HG03064 (cell line): Measurements from ENCODE around the gene HORMAD2.

Source experiments
- ATAC-seq: cut with Tn5 transposase; IDR thresholded peaks from one replicate; pipeline ENCODE4 v1.9.1; 2021; ENCODE audit warnings: low read depth; ENCODE audit not compliant: unreplicated experiment

The HORMAD2 gene, protein sequence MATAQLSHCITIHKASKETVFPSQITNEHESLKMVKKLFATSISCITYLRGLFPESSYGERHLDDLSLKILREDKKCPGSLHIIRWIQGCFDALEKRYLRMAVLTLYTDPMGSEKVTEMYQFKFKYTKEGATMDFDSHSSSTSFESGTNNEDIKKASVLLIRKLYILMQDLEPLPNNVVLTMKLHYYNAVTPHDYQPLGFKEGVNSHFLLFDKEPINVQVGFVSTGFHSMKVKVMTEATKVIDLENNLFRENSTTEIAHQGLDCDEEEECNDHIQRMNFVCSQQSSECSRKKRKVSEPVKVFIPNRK

GRCh38 chr22:30079952-30080533 lies at the start of gene HORMAD2:
Gene HORMAD2 (plus strand): TSS chr22:30080464. CDS start chr22:30093953, 13,489 bp downstream.
- no peak for ATAC-seq

DNA sequence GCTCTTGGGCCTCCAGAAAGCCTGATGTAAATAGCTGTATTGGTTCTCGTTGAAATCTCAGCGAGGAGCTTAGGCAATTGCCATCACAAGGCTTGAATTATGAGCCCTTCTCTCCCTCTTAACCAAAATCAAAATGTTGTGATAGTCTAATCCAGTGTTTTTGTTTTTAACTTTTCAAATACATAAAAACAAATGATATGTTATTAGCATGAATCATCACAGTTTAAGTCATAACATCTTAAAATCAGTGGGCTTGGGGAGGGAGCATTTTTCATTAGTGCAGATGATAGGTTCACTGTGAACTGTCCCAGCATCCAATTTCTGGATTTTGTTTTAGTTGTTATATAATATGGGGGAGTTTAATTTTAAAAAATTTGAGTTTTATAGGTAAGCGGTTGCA lies 48.9 kb upstream of the HORMAD2 start:
- no peak for ATAC-seq

- ATAC-seq, result no peak
Observed at GRCh38 chr22:30031764-30032455, 48.4 kb upstream of the HORMAD2 start.

DNA sequence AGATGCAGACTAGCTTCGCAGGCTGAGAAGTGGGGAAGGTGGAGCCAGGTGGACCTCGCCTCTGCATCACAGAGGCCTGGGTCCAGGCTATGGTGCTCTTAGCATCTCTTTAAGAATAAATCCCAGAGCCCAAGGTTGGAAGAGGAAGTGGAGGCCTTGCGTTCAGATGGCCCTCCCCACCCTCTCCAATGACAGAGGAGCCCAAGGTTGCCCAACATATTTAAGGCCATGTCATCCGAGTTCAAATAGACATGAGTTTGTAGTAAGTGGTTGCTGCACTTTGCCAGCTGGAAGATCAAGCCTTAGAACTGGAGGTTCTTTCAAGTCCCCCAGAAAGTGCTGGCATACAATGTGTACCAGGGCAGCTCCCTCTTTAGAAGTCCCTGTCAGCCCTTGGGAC lies 47.1 kb upstream of the HORMAD2 start:
- ATAC-seq, result no peak

- no peak for ATAC-seq
Observed at GRCh38 chr22:30033901-30034300, 46.4 kb upstream of the HORMAD2 start.

DNA sequence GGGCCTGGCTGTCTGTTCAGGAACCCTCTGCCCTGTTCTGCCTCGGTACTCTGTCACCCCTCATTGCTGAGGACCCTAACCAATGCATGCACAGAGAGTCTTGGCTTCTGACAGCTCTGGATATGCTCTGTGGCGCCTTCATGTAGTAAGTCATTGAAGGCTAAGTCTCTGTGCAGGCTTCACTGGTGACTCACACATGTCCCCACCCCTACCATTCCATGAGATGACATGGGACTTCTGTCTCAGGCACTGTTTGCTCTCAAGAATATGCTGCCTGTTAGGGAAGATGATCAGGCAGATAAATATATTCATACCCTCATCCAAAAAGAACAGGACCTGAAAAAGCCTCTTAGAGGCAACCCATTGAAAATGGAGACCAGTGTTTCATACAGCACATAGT lies 43.6 kb upstream of the HORMAD2 start:
- no peak for ATAC-seq

GRCh38 chr22:30038219-30038618 lies 42.0 kb upstream of the HORMAD2 start:
- ATAC-seq, result no peak

GRCh38 chr22:30040499-30041260 lies 39.6 kb upstream of the HORMAD2 start:
- no peak for ATAC-seq

DNA sequence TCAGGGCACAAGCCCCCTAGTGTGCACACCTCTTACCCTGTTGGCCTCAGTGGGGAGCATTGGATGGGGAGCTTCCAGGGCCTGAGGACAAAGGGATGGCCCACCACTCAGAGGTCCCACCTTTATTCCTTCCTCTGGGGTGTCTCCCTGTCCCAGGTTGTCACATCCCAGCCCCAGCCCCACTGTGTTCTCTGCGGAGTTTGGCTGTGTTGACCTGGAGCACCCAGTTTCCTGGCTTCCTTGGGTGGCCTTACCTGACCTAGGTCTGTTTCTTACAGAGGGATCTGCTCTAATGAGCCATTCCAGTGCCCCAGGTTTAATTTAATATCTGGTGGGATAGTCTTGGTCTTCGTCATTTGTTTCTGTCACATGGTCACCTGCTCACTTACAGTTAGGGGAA lies 38.8 kb upstream of the HORMAD2 start:
- no peak for ATAC-seq

GRCh38 chr22:30041881-30042280 lies 38.4 kb upstream of the HORMAD2 start:
- ATAC-seq, result no peak

DNA sequence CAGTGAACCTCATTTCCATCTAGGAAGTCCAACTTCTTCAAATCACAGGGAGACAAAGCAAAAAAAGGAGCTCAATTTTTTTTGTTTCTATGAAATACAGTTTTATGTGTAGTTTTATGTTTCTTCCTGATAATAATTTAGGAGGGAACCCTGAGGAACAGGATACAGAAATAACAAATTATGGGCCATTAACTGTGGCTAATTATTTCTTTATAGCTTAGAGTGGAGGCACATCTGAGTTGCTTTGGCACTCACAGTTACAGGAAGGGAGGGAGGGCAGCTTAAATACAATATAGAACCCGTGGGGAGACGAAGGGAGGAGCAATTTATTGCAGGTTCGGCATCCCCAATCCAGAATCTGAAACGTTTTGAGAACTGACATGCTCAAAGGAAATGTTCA lies 37.1 kb upstream of the HORMAD2 start:
- ATAC-seq, result no peak

DNA sequence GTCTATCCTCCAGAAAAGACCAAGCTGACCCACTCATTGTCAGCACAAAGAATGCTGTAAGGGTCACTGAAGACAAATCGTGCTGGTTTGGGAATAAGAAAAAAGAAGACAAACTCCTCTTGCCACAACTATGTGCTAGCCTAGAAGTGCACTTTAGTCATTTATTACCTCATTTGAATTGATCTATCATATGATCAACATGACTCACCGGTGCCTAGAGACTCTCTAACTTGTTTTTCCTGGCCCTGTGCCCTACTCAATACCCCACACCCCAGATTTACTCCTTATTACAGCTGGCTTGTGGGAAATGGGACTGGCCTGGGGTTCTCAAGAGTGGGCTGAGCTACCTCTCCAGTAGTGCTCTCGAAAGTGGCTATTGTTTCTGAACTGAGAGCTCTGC lies 35.9 kb upstream of the HORMAD2 start:
- no peak for ATAC-seq

GRCh38 chr22:30044881-30045493 lies 35.3 kb upstream of the HORMAD2 start:
- no peak for ATAC-seq

DNA sequence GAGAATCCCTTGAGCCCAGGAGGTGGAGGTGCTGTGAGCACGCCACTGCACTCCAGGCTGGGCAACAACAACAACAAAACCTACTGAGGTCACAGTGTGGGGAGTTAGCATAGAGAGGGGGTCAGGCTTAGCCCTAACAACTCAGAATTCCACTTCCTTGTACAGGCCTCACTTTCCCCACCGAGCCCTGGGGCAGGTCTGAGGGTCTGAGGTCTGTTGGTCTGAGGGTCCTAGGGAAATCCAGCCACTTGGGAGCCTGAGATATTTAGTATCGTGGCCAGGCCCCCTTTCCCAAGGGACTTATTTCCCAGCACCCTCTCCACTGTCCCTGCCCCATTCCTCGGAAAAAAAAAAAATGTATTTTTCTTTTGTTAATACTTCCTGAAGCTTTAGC lies 34.8 kb upstream of the HORMAD2 start:
- no peak for ATAC-seq

GRCh38 chr22:30045901-30046715 lies 34.2 kb upstream of the HORMAD2 start:
- ATAC-seq, result no peak

DNA sequence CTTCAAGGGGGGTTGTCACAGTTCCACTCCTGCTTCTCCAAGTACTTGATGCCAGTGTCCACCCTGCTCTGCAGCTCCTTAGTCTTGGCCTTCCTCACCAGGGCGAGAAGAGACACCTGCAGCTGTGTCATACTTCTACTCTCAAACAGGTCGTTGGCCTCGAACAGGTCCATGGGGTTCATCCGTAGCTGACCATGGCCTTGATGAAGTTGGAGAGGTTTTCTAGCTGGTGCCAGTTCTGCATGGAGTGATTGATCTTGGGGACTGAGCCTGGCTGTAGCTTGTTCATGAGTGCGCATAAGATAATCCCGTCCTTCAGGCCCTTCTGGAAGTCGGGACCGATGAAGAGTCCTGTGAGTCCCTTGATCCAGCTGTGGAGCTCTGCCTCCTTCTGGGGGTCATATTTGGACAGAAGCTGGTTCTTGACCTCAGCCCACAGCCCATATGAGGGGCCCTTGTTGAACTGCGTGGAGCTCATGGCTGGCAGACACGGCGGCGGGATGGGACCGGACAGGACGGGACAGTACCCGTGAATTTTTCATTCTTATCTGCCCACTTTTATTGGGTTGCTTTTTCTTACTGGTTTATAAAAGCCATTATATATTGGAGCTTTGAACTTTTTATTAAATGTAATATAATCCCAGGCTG lies 33.4 kb upstream of the HORMAD2 start:
- no peak for ATAC-seq

- no peak for ATAC-seq
Observed at GRCh38 chr22:30047364-30047738, 32.9 kb upstream of the HORMAD2 start.

GRCh38 chr22:30048681-30049080 lies 31.6 kb upstream of the HORMAD2 start:
- ATAC-seq, result no peak

GRCh38 chr22:30054067-30054763 lies 26.0 kb upstream of the HORMAD2 start:
- ATAC-seq, result no peak
